ENCODE measurements around the gene SEMA3E. TPM values are rescaled to one million over a fixed set of nuclear protein-coding genes. Genes with fewer than 3 reads are reported as not detected.

Gene SEMA3E
- total RNA-seq, 4 donors from 2014 or later = 1.5 to 5.3 (median 3.5) TPM

GRCh38 chr7:83559887-83560286 lies 89.1 kb downstream of the SEMA3E start:
- no peak for TF ChIP-seq CTCF (IDR thresholded peaks at IDR 0.05; ENCODE audit: low read depth)

GRCh38 chr7:83550100-83550499 lies 98.8 kb downstream of the SEMA3E start:
- no peak for TF ChIP-seq CTCF (IDR thresholded peaks at IDR 0.05; ENCODE audit: low read depth)

GRCh38 chr7:83548250-83548649 lies 100.7 kb downstream of the SEMA3E start:
- no peak for TF ChIP-seq CTCF (IDR thresholded peaks at IDR 0.05; ENCODE audit: low read depth)

GRCh38 chr7:83547526-83547925 lies 101.4 kb downstream of the SEMA3E start:
- TF ChIP-seq CTCF (IDR thresholded peaks at IDR 0.05; ENCODE audit: low read depth) = no peak

GRCh38 chr7:83546586-83546985 lies 102.4 kb downstream of the SEMA3E start:
- no peak for TF ChIP-seq CTCF (IDR thresholded peaks at IDR 0.05; ENCODE audit: low read depth)

GRCh38 chr7:83541187-83541960 lies 107.6 kb downstream of the SEMA3E start:
- no peak for TF ChIP-seq CTCF (IDR thresholded peaks at IDR 0.05; ENCODE audit: low read depth)

GRCh38 chr7:83534488-83534887 lies 114.5 kb downstream of the SEMA3E start:
- no peak for TF ChIP-seq CTCF (IDR thresholded peaks at IDR 0.05; ENCODE audit: low read depth)
